GM21717 (cell line): ENCODE measurements around the gene ANKRD11.
A peak's percentile ranks its signal among the peaks of the same experiment; 100 is the strongest.

Experiments
- ATAC-seq: cut with Tn5 transposase; IDR thresholded peaks from one replicate; pipeline ENCODE4 v1.9.1; 2021; ENCODE audit warnings: mild to moderate bottlenecking, moderate library complexity; ENCODE audit not compliant: unreplicated experiment

The ANKRD11 gene

DNA sequence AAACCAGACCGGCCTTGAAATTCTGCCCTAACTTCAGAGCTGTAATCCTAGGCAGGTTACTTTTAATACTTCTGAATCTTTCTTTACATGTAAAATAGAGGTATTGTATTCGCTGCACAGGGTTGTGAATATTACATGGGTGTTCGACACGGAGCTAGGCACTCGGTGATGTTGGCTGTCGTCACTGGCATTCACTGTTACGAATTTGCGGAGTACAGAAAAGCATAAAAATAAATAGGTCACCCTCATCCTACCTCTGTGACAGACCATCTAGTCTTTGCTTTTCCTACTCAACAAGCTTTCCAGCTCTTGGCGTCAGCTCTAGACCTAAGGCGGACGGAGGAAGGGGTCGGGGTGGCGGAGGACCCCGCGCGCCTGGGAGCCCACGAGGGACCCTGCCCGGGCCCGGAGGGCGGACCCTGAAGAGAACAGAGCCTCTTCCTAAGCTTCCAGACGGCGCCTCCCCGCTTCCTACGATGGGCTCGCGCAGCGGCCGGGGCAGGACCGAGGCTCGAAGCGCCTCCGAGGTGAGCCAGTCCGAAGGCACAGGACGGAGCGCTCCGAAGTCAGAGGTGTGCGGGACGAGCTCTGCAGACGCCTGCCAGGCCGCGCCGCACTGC lies 17.0 kb upstream of the ANKRD11 start:
- no peak for ATAC-seq

DNA sequence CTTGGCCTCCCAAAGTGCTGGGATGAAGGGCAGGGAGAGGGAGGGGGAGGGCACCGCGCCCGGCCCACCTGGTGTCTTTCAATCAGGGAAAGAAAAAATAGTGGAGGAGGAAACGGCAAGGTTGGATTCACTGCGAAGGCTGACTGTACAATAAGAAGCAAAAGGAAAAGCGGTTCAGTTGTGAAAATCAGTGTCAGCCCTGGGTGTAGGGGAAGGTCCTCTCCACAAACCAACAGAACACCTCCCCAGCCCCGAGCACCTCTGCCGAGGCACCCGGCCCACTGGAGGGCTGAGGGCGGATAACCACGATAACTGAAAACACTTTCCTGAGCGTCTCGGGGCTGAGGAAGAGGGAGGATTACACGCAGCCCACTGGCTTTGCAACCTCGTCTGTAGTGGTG lies 16.4 kb upstream of the ANKRD11 start:
- no peak for ATAC-seq

DNA sequence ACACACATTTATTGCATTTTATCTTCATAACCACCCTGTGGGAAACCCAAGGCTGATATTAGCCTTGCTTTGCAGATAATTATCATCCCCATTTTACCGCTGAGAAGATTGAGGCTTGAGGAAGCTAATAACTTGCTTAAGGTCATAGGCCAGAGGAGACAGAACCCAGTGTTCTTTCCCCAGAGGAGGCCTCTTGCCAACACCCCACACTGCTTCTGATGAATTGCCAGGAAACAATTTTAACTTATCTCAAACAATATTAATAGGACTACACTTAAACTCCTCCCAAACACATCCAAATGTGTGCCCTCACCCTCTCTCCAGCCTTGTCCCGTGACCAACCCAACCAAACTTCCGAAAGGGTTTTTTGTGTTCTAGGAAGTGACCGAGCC lies 15.7 kb upstream of the ANKRD11 start:
- ATAC-seq: no peak

DNA sequence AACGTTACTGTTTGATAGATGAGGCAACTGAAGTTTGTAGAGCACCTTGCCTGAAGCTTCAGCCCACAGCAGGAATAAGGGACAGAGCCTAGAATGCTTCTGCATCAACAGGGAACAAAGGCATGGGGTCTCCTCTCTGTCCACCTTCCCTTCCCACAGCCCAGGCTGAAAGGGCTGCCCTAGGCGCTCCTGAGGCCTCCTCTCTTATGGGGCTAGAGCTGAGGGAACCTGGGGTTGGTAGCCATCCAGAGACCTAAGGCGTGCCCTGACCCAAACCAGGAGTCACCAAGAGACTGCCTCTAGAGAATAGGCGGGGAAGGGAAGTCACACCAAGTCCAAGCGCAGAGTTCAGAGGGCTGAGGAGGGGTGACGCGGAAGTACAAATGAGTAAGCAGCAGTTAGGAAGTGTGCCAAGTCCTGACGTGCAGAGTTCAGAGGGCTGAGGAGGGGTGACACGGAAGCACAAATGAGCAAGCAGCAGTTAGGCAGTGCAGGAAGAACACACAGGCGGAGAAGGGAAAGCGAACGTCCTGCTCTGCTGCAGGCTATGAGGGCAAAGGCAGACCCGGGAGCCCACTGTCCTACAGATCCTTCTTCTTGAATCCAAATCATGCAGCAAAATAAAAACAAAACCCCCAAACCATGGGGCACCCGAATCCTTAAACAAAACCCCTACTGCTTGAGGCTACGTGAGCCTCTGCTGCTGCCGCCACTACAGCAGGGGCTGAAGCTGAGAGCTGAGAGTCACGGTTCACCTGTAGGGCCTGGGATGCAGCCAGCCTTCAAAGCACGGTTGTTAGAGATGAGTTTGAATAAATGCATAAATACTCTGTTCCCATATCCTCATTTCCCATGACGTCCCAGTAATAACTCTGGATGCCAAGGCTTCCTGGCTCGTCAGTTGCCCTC lies 15.1 kb upstream of the ANKRD11 start:
- peak; percentile 33 for ATAC-seq

DNA sequence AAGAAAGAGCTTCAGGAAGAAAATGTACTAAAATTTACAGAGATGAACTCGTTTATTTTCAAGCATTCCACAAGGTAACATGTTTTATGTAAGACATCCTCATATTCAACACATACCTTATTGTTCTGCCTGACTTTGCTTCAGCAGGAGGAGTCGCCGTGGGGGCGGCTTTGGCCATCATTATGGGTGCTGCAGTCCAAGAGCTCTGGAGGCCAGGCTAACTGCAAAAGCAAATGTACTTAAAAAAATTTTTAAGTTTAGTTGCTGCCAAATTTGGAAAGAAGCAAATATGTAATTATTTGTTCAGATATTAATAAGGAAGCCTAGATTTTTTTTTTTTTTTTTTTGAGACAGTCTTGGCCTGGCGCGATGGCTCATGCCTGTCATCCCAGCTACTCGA lies 13.7 kb upstream of the ANKRD11 start:
- ATAC-seq: no peak

DNA sequence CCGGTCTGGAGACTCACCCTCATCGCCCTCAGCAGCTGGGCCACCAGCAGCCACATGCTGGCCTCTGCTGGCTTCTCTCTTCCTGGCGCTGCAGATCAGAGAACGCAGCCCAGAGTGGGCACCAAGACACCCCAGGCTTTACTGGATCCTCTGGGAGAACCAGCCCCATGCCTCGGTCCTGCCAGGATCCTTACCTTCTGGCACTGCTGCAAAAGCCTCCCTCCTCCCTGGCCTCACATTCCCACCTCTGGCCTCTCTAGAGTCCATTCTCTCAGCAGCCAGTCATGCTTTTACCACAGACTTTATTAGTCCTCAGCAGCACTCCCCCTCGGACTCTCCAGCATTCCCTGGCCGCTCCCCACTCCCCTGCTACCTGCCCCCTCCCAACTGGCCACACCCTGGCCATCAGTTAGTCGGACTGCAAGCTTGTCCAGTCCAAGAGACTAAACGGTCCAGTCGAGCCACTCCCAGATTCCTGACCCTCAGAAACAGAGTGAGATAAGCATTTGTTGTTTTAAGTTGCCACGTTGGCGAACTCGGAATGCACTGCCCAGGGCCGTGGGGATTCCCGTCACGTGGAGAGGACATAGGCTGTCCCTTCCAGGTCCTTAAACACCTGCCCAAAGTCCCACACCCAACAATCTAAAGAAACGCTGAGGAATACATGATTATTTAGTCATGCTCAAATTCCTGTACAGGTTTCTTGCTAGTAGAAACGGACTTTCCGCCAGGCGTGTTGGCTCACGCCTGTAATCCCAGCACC lies 11.9 kb upstream of the ANKRD11 start:
- ATAC-seq: no peak

DNA sequence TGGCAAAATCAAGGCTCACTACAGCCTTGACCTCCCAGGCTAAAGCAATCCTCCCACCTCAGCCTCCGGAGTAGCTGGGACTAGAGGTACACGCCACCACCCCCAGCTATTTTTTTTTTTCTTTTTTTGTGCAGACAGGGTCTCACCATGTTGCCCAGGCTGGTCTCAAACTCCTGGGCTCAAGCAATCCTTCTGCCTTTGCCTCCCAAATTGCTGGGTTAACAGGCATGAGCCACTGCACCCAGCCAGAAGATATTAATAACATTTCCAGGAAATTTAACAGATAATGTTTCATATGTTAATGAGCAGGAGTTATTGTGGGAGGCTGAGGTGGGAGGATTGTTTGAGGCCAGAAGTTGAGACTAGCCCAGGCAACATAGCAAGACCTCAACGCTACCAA lies 9.4 kb upstream of the ANKRD11 start:
- no peak for ATAC-seq

DNA sequence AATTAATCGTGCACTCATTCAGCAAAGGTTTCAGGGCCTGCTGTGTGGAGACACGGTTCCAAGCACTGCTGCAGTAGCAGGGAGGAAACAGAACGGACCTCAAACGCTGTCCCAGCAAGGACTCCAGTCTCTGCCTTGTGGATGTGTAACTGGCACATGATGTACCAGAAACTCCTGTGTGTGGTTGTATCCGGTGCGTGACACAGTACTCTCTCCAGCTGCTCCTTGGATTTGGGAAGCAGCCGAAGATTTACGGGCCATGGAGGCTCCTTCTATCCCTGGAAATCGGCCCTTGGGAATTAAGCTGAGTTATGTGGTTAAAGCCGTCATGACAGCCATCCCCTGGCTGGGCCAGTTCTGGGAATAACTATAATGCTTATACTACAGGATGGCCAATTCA lies 8.5 kb upstream of the ANKRD11 start:
- ATAC-seq: no peak

DNA sequence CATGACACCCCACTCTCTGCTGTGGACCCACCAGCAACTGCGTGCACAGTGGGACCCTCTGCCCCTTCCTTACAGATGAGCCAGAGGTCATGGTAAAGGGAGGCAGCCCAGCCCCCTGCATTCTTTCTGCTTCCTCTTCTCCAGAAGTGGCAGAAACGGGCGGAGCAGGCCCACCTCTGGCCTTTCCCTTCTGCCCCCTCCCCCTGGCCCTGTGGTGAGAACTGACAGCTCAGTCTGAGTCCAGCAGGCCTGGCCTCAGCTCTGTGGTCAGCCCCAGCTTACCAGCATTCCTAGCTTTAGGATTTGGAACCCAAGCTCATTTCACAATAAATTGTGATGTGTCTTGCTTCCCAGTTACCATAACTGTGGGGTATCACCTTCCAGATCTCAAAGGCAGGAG lies 4.8 kb upstream of the ANKRD11 start:
- no peak for ATAC-seq

DNA sequence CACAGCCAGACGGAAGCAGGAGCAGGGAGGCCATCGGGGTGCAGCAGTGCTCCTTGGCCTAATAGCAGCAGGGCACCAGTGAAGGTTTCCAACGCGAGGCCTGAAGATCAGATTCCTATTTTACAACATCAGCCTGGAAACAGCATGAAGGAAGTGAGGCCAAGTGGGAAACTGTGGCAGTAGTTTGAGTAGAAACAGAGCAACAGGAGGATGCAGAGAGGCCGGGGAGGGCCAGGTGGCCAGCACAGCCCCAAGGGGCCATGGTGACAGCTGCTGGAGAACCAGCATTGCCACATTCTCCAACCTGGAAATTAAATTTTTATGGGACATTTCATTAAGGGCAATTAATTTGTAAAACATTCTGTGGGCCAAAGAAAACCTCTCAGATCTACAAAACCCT lies 3.4 kb upstream of the ANKRD11 start:
- no peak for ATAC-seq

DNA sequence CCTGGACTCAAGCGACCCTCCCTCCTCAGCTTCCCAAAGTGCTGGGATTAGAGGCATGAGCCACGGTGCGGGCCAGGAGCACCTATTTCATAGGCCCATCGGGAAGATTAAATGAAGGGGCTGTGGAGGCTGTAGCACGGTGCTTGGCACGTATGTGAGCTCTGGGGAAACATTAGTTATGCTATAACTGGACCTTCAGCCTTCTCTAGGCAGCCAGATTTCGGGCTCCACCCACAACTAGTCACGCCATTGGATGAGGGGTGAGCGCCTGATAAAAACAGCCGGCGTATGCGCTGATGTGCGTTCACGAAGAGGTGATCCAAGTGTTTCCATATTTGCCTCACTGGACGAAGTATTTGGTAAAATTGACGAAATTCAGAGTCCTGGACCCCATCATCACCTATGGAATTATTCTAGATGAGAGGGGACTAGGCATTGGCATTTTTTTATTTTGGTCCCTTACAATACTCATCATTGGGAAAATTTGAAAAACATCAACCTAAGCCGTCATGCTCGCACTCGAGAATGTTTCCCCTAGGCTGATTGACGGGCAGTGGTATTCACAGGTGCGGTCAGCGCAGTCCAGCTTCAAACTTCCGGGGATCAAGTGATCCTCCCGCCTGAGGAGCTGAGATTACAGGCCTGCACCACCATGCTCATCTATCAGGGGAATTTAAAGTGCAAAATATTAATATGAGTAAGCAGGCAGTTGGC lies 1.8 kb upstream of the ANKRD11 start:
- no peak for ATAC-seq

DNA sequence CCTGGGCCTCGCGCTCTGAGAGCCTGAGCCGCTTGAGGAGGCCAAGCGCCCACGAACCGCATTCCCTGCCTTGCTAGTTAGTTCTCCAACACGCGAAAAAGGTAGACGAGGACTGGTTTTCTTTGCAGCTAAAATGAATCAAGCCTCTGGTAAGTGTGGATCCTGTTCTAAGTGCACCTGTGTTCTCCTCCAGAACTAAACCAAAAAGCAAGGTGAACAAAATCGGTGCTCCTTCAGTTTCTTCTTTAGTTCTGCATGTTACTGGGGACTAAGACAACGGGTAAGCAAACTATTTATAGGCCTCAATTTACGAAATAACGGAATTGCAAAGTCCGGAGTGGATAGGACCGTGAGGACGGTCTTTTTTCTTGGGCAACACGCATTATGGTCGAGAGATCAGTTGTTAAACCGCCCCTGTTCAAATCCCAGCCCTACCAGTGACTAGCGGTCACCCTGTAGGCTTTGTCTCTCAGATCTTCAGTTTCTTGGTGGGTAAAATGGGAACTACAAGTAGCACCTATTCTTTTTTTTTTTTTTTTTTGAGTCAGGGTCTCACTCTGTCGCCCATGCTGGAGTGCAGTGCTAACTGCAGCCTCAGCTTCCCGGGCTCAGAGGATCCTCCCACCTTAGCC lies 993 bp upstream of the ANKRD11 start:
- no peak for ATAC-seq

DNA sequence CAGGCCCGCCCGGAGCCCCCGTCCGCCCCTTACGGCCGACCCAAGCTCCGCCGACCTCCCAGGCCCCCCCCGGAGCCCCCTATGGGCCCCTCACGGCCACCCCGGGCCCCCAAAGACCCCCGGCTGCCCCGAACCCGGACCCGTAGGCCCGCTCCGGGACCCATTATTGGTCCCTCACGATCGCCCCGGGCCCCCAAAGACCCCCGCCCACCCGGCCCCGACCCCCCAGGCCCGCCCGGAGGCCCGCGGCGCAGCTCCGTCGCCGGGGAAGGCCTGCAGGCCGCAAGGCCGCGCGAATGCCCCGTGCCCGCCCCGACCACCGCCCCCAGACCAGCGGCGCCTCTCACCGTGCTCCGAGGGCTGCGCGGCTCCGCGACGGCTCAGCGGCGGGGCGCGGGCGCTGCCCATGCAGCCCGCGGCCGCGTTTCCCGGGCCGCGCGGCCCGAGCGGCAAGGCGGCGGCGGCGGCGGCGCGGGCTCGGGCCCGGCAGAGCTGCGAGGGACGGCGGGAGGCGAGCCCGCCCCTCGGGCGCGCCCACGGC lies 393 bp downstream of the ANKRD11 start:
- no peak for ATAC-seq

DNA sequence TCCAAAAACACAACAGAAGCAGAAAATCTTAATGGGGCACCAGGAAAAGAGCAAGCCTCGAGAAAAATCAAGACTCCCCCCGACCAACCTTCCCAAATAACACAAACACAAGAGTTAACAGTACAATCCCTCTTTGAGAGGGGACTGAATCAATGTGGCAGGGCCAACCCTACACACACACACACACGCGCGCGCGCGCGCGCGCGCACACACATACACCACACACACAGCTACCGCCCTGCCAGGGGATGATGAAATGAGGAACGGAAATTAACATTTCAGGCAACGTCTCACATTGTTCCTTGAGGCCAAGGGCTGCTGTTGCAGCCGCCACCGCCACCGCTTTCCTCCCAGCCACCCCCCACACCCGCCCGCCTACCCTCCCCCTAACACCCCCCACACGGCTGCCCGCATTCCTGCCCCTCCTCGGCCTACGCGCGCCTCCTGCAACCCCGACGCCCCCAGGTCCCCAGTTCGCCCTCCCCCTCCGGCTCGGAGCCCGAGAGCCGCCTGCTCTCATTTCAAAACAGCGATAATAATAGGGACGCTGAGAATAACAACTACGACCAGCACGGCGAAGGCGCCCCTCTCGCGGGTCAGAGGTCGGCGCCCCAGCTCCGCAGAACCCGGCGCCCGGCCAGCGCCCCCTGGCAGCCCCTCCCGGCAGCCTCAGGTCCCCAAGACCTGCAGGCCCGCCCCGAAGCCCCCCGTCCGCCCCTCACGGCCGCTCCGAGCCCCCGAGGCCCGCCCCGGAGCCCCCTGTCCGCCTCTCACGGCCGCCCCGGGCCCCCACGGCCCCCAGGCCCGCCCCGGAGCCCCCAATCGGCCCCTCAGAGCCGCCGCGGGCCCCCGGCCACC lies 1.1 kb downstream of the ANKRD11 start:
- no peak for ATAC-seq

DNA sequence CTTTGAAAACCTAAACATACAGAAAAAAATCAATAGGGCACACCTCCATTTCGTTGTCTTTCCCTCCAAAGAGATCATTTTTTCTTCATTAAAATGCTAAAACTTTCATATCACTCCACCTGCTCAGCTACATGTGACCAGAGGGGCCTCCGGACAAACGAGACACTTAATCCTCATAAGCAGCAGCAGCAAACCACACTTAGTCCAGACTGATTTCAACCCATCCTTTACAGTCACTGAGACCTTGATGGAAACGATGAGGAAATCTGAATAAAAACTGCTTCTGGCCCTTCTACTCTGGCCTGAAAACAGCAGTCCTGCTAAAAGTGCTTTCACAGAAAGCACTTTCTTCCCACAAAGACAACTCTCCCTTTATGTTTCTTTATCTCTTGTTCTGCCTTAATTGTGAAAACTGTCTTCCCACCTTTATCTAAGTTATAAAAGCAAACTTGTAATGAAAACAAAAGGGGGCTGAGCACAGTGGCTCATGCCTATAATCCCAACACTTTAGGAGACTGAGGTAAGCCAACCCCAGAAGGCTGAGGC lies 4.6 kb downstream of the ANKRD11 start:
- no peak for ATAC-seq

DNA sequence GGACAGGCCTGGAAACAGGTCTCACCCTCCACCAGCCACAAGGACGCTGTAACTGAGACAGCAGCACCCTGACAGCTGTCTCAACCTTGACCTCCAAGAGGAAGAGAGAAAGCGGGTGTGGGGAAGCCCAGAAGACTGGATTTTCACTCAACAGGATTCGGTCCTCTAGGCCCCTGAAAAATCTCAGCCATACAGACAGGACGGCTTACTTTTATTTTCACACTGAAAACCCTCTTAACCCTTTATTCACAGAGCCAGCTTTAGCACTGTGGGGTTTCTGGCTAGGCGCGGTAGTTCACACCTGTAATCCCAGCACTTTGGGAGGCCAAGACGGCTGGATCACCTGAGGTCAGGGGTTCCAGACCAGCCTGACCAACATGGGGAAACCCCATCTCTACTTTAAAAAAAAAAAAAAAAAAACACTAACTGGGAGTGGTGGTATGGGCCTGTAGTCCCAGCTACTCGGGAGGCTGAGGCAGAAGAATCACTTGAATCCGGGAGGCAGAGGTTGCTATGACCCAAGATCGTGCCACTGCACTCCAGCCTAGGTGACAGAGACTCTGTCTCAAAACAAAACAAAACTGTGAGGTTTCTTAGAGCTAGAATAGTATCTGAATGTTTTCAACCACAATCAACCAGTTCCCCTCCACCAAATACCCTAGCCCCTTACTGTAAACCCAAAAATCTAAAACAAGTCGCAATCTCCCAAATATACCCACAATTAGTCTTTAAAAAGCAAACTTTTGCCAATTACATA lies 5.3 kb downstream of the ANKRD11 start:
- ATAC-seq: peak; percentile 42

DNA sequence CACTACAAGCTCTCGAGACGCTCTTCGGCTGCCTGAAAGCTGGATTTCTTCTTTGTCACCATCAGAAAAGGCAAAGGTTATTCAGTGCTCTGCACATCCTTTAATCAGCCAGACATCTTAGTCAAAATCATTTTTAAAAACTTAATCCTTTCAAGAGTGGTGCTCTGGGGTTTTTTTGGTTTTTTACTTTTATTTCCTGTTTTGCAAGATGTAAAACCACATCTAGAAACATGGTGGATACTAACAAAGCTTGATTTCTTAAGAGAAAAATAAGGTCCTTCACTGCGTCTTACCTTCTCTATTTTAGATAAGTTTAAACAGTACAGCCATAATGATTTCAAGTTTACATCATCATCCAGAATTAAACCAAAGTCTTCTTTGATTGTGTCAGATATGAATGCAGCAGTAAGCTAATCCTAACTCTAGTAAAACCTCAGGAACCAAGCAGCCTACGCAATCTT lies 6.3 kb downstream of the ANKRD11 start:
- ATAC-seq: no peak

DNA sequence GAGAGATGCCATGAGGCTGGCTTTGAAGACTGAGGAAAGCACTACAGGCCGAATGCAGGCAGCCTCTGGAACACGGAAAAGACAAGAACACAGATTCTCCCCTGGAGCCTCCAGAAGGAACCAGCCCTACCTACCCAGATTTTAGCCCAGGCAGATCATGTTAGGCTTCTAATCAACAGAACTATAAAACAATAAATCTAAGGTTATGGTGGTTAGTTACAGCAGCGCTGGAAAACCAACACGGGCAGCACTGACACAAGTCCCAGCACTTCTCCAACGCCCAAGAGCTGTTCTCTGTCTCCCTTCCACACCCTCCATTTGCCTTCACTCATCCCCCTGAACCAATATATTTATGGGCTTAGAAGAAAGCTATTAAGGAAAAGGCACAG lies 7.5 kb downstream of the ANKRD11 start:
- no peak for ATAC-seq
